Neural cell (in vitro differentiated cells): ENCODE data around the gene TMC1. TPM values are rescaled to one million over a fixed set of nuclear protein-coding genes. Genes with fewer than 3 reads are reported as not detected.

ENCODE experiments used
- H2AFZ ChIP-seq: fragments of 200-600, 300-800 bp; sonication (generic), shearing (Covaris generic); 2 replicates; pipeline ENCODE4 v1.6.0; 2014; ENCODE audit warnings: low read depth, mild to moderate bottlenecking, antibody characterized with exemption, low read length, moderate library complexity
- H3F3A ChIP-seq: fragments of 200-600 bp; shearing (Covaris generic); 2 replicates; pipeline ENCODE4 v1.6.1; 2016; ENCODE audit warnings: mild to moderate bottlenecking, moderate library complexity, mixed read lengths, antibody characterized with exemption, low read length; ENCODE audit not compliant: insufficient read depth, poor library complexity, severe bottlenecking
- H3K27ac ChIP-seq: fragments of 200-600, 300-800 bp; sonication (generic), shearing (Covaris generic); 2 replicates; pipeline ENCODE4 v1.5.1; 2014; ENCODE audit warnings: mild to moderate bottlenecking, low read length, moderate library complexity
- H3K27me3 ChIP-seq: fragments of 300-800, 200-600 bp; sonication (generic), shearing (Covaris generic); 2 replicates; pipeline ENCODE4 v1.6.0; 2014; ENCODE audit warnings: mild to moderate bottlenecking, low read depth, low read length, moderate library complexity; ENCODE audit not compliant: insufficient read depth
- H3K36me3 ChIP-seq: fragments of 300-800, 200-600 bp; sonication (generic), shearing (Covaris generic); 2 replicates; pipeline ENCODE4 v1.5.1; 2014; ENCODE audit warnings: mild to moderate bottlenecking, antibody characterized with exemption, low read length, moderate library complexity; ENCODE audit not compliant: insufficient read depth
- H3K4me2 ChIP-seq: fragments of 300-800, 200-600 bp; sonication (generic), shearing (Covaris generic); 2 replicates; pipeline ENCODE4 v1.6.0; 2014; ENCODE audit warnings: mild to moderate bottlenecking, low read length
- H3K4me3 ChIP-seq: fragments of 300-800, 200-600 bp; sonication (generic), shearing (Covaris generic); 2 replicates; pipeline ENCODE4 v1.5.1; 2014; ENCODE audit warnings: mild to moderate bottlenecking, low read length, moderate library complexity
- H3K79me2 ChIP-seq: fragments of 200-600 bp; shearing (Covaris generic); replicated peaks from 2 replicates; pipeline ENCODE4 v1.6.0; 2014; ENCODE audit warnings: mild to moderate bottlenecking, low read length, moderate library complexity; ENCODE audit not compliant: insufficient read depth
- H3K9ac ChIP-seq: fragments of 300-800, 200-600 bp; sonication (generic), shearing (Covaris generic); 2 replicates; pipeline ENCODE4 v1.6.1; 2016; ENCODE audit warnings: mild to moderate bottlenecking, low read length, mixed read lengths
- H3K9me2 ChIP-seq: fragments of 200-600 bp; shearing (Covaris generic); 2 replicates; pipeline ENCODE4 v1.6.1; 2016; ENCODE audit warnings: mild to moderate bottlenecking, low read length, mixed read lengths; ENCODE audit not compliant: insufficient read depth
- H3K9me3 ChIP-seq: fragments of 200-600, 300-800 bp; sonication (generic), shearing (Covaris generic); 2 replicates; pipeline ENCODE4 v1.6.1; 2016; ENCODE audit warnings: mild to moderate bottlenecking, mixed run types, low read length, moderate library complexity, mixed read lengths
- H4K20me1 ChIP-seq: fragments of 200-600 bp; shearing (Covaris generic); 2 replicates; pipeline ENCODE4 v1.6.1; 2016; ENCODE audit warnings: mild to moderate bottlenecking, mixed run types; ENCODE audit not compliant: insufficient read depth
- EP300 ChIP-seq: fragments of 450-650 bp; conservative IDR thresholded peaks from 2 replicates; pipeline ENCODE4 v1.6.1; 2014; ENCODE audit warnings: antibody characterized with exemption, mild to moderate bottlenecking, moderate library complexity; ENCODE audit not compliant: poor library complexity, severe bottlenecking
- EZH2 ChIP-seq: fragments of 200-600, 300-800 bp; shearing (Covaris generic), sonication (generic); IDR thresholded peaks from 2 replicates; pipeline ENCODE4 v1.6.1; 2014; ENCODE audit warnings: antibody characterized with exemption, low read length, borderline replicate concordance, mild to moderate bottlenecking; ENCODE audit not compliant: insufficient read depth, poor library complexity, severe bottlenecking
- MXI1 ChIP-seq: fragments of 450-650 bp; conservative IDR thresholded peaks from 2 replicates; pipeline ENCODE4 v1.6.1; 2014; ENCODE audit warnings: antibody characterized with exemption, mild to moderate bottlenecking; ENCODE audit not compliant: poor library complexity, severe bottlenecking
- POLR2AphosphoS5 ChIP-seq: IDR thresholded peaks from 2 replicates; pipeline ENCODE4 v1.6.1; 2012
- RAD21 ChIP-seq: fragments of 450-650 bp; conservative IDR thresholded peaks from 2 replicates; pipeline ENCODE4 v1.6.1; 2014; ENCODE audit warnings: antibody characterized with exemption, mild to moderate bottlenecking, moderate library complexity
- SMC3 ChIP-seq: fragments of 450-650 bp; conservative IDR thresholded peaks from 2 replicates; pipeline ENCODE4 v1.6.1; 2014; ENCODE audit warnings: antibody characterized with exemption, mild to moderate bottlenecking, moderate library complexity; ENCODE audit not compliant: poor library complexity
- TAF1 ChIP-seq: IDR thresholded peaks from 2 replicates; pipeline ENCODE4 v1.6.1; 2012; ENCODE audit warnings: low read depth
- polyA plus RNA-seq: library from polyadenylated mRNA; depleted of rRNA; stranded (reverse); fragments of >200 nt; gene quantifications from 2 replicates; pipeline ENCODE4 v1.2.3, GENCODE V29; 2014
- TF ChIP-seq, protein P1 (sequence below): IDR thresholded peaks from 2 replicates; pipeline ENCODE4 v1.6.1; 2012; ENCODE audit warnings: borderline replicate concordance
- TF ChIP-seq, protein P2 (sequence below): fragments of 450-650 bp; IDR thresholded peaks from 2 replicates; pipeline ENCODE4 v1.5.1; 2014; ENCODE audit warnings: antibody characterized with exemption, mild to moderate bottlenecking, moderate library complexity; ENCODE audit not compliant: poor library complexity, severe bottlenecking

TMC1 gene
- polyA plus RNA-seq, 1 donor from 2014 or later: not detected

DNA sequence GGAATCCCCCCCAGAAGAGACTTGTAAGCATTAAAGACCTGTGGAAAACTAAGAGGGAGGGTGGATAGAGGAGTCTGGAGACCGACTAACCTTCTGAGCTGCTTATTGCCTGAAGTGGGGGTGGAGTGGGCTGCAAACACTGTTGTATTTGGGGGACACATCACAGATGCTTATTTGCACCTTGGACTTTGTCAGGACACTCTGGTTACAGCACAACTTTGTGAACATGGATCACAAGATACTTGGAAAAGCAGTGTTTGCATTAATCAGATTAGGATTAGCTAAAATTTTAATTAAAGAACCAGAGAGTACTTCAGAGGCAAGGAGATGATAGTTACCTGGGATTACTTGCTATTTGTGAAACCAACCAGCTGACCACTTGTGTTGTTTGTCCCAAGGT lies 30.9 kb downstream of the TMC1 start:
- no peaks in the 10 kb centered on the region for H3K27me3 ChIP-seq
- no peak overlapping the region for H3K9ac ChIP-seq
- TF ChIP-seq EZH2 (no peak), SMC3 (no peak), TAF1 (no peak), MXI1 (no peak), EP300 (no peak), RAD21 (no peak), POLR2AphosphoS5 (no peak)
- TF ChIP-seq, protein P1, sequence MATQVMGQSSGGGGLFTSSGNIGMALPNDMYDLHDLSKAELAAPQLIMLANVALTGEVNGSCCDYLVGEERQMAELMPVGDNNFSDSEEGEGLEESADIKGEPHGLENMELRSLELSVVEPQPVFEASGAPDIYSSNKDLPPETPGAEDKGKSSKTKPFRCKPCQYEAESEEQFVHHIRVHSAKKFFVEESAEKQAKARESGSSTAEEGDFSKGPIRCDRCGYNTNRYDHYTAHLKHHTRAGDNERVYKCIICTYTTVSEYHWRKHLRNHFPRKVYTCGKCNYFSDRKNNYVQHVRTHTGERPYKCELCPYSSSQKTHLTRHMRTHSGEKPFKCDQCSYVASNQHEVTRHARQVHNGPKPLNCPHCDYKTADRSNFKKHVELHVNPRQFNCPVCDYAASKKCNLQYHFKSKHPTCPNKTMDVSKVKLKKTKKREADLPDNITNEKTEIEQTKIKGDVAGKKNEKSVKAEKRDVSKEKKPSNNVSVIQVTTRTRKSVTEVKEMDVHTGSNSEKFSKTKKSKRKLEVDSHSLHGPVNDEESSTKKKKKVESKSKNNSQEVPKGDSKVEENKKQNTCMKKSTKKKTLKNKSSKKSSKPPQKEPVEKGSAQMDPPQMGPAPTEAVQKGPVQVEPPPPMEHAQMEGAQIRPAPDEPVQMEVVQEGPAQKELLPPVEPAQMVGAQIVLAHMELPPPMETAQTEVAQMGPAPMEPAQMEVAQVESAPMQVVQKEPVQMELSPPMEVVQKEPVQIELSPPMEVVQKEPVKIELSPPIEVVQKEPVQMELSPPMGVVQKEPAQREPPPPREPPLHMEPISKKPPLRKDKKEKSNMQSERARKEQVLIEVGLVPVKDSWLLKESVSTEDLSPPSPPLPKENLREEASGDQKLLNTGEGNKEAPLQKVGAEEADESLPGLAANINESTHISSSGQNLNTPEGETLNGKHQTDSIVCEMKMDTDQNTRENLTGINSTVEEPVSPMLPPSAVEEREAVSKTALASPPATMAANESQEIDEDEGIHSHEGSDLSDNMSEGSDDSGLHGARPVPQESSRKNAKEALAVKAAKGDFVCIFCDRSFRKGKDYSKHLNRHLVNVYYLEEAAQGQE: no peak
- TF ChIP-seq, protein P2, sequence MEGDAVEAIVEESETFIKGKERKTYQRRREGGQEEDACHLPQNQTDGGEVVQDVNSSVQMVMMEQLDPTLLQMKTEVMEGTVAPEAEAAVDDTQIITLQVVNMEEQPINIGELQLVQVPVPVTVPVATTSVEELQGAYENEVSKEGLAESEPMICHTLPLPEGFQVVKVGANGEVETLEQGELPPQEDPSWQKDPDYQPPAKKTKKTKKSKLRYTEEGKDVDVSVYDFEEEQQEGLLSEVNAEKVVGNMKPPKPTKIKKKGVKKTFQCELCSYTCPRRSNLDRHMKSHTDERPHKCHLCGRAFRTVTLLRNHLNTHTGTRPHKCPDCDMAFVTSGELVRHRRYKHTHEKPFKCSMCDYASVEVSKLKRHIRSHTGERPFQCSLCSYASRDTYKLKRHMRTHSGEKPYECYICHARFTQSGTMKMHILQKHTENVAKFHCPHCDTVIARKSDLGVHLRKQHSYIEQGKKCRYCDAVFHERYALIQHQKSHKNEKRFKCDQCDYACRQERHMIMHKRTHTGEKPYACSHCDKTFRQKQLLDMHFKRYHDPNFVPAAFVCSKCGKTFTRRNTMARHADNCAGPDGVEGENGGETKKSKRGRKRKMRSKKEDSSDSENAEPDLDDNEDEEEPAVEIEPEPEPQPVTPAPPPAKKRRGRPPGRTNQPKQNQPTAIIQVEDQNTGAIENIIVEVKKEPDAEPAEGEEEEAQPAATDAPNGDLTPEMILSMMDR: no peak
- H3K79me2 ChIP-seq: no peaks in the 10 kb centered on the region
- H3K9me2 ChIP-seq: no peaks in the 10 kb centered on the region
- H3F3A ChIP-seq: no peaks in the 10 kb centered on the region
- no peaks in the 10 kb centered on the region for H3K36me3 ChIP-seq
- H3K4me2 ChIP-seq: no peak overlapping the region
- H3K4me3 ChIP-seq: no peak overlapping the region
- no peak overlapping the region for H2AFZ ChIP-seq
- H3K9me3 ChIP-seq: no peaks in the 10 kb centered on the region
- no peaks in the 10 kb centered on the region for H4K20me1 ChIP-seq
- no peak overlapping the region for H3K27ac ChIP-seq

DNA sequence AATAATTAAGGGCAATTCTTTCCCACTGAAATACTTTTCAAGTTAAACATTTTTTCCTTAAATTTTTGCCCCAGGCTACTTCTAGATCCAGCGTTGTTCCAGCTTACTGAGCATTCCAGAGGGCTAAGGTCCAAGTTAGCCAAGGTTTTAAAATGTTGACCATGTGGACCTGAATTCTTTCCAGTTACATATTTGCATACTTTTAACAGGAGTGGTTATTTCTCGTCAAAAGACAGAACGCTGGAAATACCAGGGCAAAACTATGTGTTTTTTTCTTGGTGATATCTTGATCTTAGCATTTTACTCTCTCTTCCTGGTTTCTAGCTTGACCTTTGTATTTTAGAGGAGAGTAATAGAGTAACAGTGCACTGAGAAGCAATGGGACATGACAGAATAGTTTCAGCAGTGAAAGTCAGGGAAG lies 32.8 kb downstream of the TMC1 start:
- Histone ChIP-seq H3K4me2 (no peak overlapping the region), H3K27ac (no peak overlapping the region), H3K36me3 (no peaks in the 10 kb centered on the region), H3F3A (no peaks in the 10 kb centered on the region), H3K9me3 (no peaks in the 10 kb centered on the region), H4K20me1 (no peaks in the 10 kb centered on the region), H3K9ac (no peak overlapping the region), H3K27me3 (no peaks in the 10 kb centered on the region), H3K4me3 (no peak overlapping the region), H3K9me2 (no peaks in the 10 kb centered on the region), H2AFZ (no peak overlapping the region), H3K79me2 (no peaks in the 10 kb centered on the region)
- TF ChIP-seq, protein P2: no peak
- TF ChIP-seq EZH2 (no peak), MXI1 (no peak), EP300 (no peak), RAD21 (no peak), POLR2AphosphoS5 (no peak), TAF1 (no peak), SMC3 (no peak)
